Activated CD4-positive, alpha-beta T cell treated with anti-CD3 and anti-CD28 coated beads, Interleukin-2, amount 50 U/mL, for 16 hours (primary cell): ENCODE results near the gene KCNMA1.

Source experiments
- DNase-seq: peaks from one replicate; pipeline ENCODE4 v3.0.0-alpha.2; 2020

Gene KCNMA1

DNA sequence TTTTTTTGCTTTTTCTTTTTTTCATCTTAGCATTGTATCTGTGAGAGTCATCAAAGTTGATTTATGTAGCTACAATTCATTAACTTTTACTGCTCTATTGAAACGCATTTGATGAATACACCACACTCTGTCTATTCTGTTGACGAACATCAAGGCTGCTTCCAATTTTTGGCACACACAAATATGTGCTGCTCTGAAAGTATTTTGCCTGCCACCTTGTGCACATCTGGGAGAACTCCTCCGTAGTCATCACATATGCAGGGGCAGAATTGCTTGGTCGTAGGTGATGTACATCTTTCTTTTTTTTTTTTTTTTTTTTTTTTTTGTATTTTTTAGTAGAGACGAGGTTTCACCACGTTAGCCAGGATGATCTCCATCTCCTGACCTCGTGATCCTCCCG lies 796.8 kb downstream of the KCNMA1 start:
- no peak for DNase-seq

DNA sequence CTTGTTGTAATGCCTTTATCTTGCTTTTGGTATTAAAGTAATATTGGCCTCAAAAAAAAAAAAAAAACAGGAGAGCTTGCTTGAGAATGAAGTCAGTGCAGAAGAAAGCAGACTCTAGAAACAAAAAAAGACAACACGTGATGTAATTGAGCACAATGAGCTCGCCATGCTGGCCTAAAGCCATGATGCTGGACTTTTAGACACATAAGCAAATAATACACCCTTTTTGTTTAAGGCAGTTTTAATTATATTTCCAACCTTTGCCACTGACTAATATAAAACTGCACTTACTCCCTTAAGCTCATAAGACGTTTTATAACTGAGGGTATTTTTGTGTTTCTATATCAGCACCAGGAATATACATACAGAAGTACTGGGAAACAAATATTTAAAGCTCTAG lies 798.3 kb downstream of the KCNMA1 start:
- no peak for DNase-seq

DNA sequence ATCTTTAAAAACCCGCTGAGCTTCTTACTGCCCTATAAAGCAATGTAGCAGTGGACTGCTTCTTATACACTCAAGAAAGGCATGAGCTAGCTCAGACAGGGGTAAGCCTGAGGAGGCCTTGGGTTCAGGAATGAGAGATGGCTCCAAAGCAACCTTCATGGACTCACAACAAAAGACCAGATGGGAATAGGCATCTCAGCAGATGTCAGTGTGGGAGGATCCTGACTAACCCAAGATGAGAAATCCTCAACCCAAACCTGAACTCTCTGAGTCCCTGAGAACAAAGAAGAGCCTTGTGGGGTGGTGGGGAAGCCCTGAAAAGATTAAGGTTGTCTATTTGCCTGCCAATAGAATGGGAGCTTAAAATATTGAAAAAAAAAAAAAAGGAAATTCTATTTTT lies 807.4 kb downstream of the KCNMA1 start:
- no peak for DNase-seq

DNA sequence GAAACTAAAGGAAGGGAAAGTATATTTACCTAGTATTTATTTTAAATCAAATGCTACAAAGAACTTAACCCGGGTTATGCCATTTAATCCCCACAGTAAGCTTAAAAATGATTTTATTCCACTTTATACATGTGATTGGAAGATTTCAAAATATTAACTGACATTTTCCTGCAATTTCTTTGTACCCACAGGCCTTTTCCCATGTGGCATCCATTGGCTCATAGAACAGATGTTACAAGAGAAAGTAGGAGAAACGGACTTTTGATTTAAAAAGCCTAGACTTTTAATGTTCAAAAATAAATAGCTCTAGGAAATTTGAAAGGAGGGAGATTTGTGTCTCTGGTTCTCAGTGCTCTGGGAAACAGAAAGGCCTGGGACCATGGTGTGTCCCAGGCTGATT lies 807.9 kb downstream of the KCNMA1 start:
- no peak for DNase-seq
